Kidney epithelial cell (primary cell): ENCODE data around the gene SLC23A1. TPM values are rescaled to one million over a fixed set of nuclear protein-coding genes. Genes with fewer than 3 reads are reported as not detected.

Source experiments
- DNase-seq: peaks from one replicate; pipeline ENCODE4 v3.0.0-alpha.2; 2010; ENCODE audit warnings: low read depth
- H3K27me3 ChIP-seq: 2 replicates; pipeline ENCODE4 v1.6.0; 2011; ENCODE audit warnings: low read length; ENCODE audit not compliant: control insufficient read depth, insufficient read depth
- H3K36me3 ChIP-seq: 2 replicates; pipeline ENCODE4 v1.5.1; 2011; ENCODE audit warnings: low read length; ENCODE audit not compliant: control insufficient read depth, insufficient read depth
- H3K4me3 ChIP-seq: 2 replicates; pipeline ENCODE4 v1.5.1; 2011; ENCODE audit warnings: low read depth, mild to moderate bottlenecking, control low read depth, low read length
- CTCF ChIP-seq: IDR thresholded peaks from 2 replicates; pipeline ENCODE4 v1.5.1; 2011; ENCODE audit warnings: mild to moderate bottlenecking, moderate library complexity, low read length, control low read depth, inconsistent platforms; ENCODE audit not compliant: insufficient read depth, poor library complexity, severe bottlenecking
- total RNA-seq: library from RNA; depleted of rRNA; stranded (reverse); fragments of >200 nt; gene quantifications from 2 replicates; pipeline ENCODE4 v1.2.3, GENCODE V29; 2015

The SLC23A1 gene
- total RNA-seq, 1 donor from 2014 or later = not detected

GRCh38 chr5:139385061-139386049 is 2.3 kb upstream of the SLC23A1 start:
- Histone ChIP-seq H3K36me3 (no peaks in the 10 kb centered on the region), H3K27me3 (no peaks in the 10 kb centered on the region), H3K4me3 (no peak overlapping the region)
- DNase-seq = no peak
- TF ChIP-seq CTCF = no peak

- H3K27me3 ChIP-seq = no peaks in the 10 kb centered on the region
- no peak for TF ChIP-seq CTCF
- DNase-seq = no peak
- H3K4me3 ChIP-seq = no peak overlapping the region
- H3K36me3 ChIP-seq = no peaks in the 10 kb centered on the region
Observed at GRCh38 chr5:139384591-139385051, 1.5 kb upstream of the SLC23A1 start.

- no peak overlapping the region for H3K4me3 ChIP-seq
- TF ChIP-seq CTCF = no peak
Observed at GRCh38 chr5:139383993-139384590, 995 bp upstream of the SLC23A1 start.

GRCh38 chr5:139382807-139383206 is 290 bp downstream of the SLC23A1 start:
- no peak overlapping the region for H3K4me3 ChIP-seq
- TF ChIP-seq CTCF = no peak
- no peak for DNase-seq
- H3K27me3 ChIP-seq = no peaks in the 10 kb centered on the region
- H3K36me3 ChIP-seq = no peaks in the 10 kb centered on the region

More at GRCh38 chr5:139383993-139384590, 995 bp upstream of the SLC23A1 start:
- no peaks in the 10 kb centered on the region for H3K27me3 ChIP-seq
- H3K36me3 ChIP-seq = no peaks in the 10 kb centered on the region
- DNase-seq = no peak

- no peak overlapping the region for H3K4me3 ChIP-seq
Observed at GRCh38 chr5:139381837-139382761, 998 bp downstream of the SLC23A1 start.

More at GRCh38 chr5:139381837-139382761, 998 bp downstream of the SLC23A1 start:
- no peak for TF ChIP-seq CTCF
- no peak for DNase-seq
- Histone ChIP-seq H3K36me3 (no peaks in the 10 kb centered on the region), H3K27me3 (no peaks in the 10 kb centered on the region)
